ENCODE measurements around the gene GSDME.

Gene GSDME

DNA sequence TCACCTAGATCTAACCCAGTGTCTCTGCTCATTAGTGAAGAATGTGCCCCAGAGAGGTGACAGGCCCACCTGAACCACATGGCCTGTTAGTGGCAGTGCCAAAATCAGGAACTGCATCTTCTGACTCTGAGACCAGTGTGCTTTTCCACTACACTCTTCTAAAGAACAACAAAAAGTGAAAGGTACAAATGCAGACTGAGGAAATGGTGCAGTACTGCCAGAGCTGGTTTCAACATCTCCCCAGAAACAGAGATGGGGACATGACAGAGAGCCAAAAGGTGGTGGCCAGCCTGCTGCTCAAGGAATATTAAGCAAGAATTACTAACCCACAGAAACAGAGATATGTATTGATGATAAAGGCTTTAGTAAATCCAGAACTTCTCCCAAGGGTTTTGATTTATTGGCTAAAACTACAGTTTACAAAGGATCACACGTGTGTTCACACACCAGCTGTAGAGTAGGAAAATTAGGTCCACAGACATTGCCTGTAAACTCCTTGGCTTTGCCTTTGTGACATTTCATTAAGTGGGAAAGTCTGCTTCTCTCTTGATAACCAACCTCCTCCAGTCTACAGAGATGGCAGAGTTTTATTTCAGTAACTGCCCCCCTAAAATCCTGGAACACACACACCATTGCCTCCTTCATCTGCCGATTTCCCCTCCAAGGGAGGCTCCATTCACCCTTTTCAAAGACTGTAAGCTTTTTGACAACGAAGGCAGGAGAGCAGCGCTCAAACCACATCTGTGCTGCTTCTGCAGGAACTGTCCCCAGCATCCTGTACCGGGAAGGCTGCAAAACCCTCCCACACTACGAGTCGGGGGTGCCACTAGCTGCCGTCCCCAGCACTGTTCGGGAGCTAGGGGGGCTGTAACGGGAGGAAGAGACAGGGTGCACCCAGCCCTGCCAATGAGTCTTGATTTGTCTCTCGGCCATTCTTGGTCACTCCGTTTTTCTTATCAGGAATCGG, 29.8 kb downstream of the GSDME start:
- TF ChIP-seq RAD21 (IDR thresholded peaks at IDR 0.05; ENCODE audit: low read depth) (no peak), TEAD4 (IDR thresholded peaks at IDR 0.05) (no peak), EP300 (IDR thresholded peaks at IDR 0.05; ENCODE audit: borderline replicate concordance) (no peak), FOXM1 (IDR thresholded peaks at IDR 0.05; ENCODE audit: borderline replicate concordance, low read depth) (no peak), EGR1 (IDR thresholded peaks at IDR 0.05) (no peak), ZBTB7A (IDR thresholded peaks at IDR 0.05; ENCODE audit: low read depth) (no peak), TCF12 (IDR thresholded peaks at IDR 0.05; ENCODE audit: low read depth) (no peak), CREB1 (IDR thresholded peaks at IDR 0.05; ENCODE audit: low read depth) (no peak), YY1 (IDR thresholded peaks at IDR 0.05; ENCODE audit: low read depth) (no peak), TAF1 (IDR thresholded peaks at IDR 0.05; ENCODE audit: low read depth) (no peak), CEBPB (IDR thresholded peaks at IDR 0.05) (no peak), NFIC (IDR thresholded peaks at IDR 0.05) (no peak)
- TF ChIP-seq, protein P1, sequence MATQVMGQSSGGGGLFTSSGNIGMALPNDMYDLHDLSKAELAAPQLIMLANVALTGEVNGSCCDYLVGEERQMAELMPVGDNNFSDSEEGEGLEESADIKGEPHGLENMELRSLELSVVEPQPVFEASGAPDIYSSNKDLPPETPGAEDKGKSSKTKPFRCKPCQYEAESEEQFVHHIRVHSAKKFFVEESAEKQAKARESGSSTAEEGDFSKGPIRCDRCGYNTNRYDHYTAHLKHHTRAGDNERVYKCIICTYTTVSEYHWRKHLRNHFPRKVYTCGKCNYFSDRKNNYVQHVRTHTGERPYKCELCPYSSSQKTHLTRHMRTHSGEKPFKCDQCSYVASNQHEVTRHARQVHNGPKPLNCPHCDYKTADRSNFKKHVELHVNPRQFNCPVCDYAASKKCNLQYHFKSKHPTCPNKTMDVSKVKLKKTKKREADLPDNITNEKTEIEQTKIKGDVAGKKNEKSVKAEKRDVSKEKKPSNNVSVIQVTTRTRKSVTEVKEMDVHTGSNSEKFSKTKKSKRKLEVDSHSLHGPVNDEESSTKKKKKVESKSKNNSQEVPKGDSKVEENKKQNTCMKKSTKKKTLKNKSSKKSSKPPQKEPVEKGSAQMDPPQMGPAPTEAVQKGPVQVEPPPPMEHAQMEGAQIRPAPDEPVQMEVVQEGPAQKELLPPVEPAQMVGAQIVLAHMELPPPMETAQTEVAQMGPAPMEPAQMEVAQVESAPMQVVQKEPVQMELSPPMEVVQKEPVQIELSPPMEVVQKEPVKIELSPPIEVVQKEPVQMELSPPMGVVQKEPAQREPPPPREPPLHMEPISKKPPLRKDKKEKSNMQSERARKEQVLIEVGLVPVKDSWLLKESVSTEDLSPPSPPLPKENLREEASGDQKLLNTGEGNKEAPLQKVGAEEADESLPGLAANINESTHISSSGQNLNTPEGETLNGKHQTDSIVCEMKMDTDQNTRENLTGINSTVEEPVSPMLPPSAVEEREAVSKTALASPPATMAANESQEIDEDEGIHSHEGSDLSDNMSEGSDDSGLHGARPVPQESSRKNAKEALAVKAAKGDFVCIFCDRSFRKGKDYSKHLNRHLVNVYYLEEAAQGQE (IDR thresholded peaks at IDR 0.05; ENCODE audit: low read depth), result no peak
- TF ChIP-seq, protein P2, sequence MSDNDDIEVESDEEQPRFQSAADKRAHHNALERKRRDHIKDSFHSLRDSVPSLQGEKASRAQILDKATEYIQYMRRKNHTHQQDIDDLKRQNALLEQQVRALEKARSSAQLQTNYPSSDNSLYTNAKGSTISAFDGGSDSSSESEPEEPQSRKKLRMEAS (IDR thresholded peaks at IDR 0.05), result no peak
- TF ChIP-seq, protein P3, sequence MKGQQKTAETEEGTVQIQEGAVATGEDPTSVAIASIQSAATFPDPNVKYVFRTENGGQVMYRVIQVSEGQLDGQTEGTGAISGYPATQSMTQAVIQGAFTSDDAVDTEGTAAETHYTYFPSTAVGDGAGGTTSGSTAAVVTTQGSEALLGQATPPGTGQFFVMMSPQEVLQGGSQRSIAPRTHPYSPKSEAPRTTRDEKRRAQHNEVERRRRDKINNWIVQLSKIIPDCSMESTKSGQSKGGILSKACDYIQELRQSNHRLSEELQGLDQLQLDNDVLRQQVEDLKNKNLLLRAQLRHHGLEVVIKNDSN (IDR thresholded peaks at IDR 0.05), result no peak

DNA sequence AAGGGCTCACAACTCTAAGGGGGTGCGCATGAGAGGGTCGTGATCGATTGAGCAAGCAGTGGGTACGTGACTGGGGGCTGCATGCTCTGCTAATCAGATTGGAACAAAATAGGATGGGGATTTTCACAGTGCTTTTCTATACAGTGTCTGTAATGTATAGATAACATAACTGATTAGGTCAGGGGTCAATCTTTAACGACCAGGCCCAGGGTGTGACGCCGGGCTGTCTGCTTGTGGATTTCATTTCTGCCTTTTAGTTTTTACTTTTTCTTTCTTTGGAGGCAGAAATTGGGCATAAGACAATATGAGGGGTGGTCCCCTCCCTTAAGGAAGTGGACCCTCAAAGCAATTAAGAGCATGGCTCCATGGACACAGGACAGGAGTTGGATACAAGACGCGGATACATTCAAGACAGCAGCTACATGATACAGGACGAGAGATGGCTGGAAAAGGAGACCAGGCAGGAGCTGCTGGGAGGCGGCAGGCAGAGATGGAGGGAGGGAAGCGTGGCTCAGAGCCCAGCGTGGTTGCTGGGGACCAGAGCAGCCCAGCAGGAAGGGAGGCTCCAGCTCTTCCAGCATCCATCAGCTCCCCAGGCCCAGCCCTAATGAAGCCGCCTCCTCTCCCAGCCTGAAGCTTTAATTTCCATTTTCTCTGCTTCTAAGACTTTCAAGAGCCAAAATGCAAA, 31.6 kb downstream of the GSDME start:
- TF ChIP-seq, protein P3 (IDR thresholded peaks at IDR 0.05), result no peak
- no peak for TF ChIP-seq EP300 (IDR thresholded peaks at IDR 0.05; ENCODE audit: borderline replicate concordance)
- no peak for TF ChIP-seq TCF12 (IDR thresholded peaks at IDR 0.05; ENCODE audit: low read depth)
- no peak for TF ChIP-seq NFIC (IDR thresholded peaks at IDR 0.05)
- no peak for TF ChIP-seq TEAD4 (IDR thresholded peaks at IDR 0.05)
- TF ChIP-seq YY1 (IDR thresholded peaks at IDR 0.05; ENCODE audit: low read depth), result no peak
- no peak for TF ChIP-seq ZBTB7A (IDR thresholded peaks at IDR 0.05; ENCODE audit: low read depth)
- no peak for TF ChIP-seq FOXM1 (IDR thresholded peaks at IDR 0.05; ENCODE audit: borderline replicate concordance, low read depth)
- TF ChIP-seq EGR1 (IDR thresholded peaks at IDR 0.05), result no peak
- TF ChIP-seq CEBPB (IDR thresholded peaks at IDR 0.05), result no peak
- TF ChIP-seq, protein P2 (IDR thresholded peaks at IDR 0.05), result no peak

DNA sequence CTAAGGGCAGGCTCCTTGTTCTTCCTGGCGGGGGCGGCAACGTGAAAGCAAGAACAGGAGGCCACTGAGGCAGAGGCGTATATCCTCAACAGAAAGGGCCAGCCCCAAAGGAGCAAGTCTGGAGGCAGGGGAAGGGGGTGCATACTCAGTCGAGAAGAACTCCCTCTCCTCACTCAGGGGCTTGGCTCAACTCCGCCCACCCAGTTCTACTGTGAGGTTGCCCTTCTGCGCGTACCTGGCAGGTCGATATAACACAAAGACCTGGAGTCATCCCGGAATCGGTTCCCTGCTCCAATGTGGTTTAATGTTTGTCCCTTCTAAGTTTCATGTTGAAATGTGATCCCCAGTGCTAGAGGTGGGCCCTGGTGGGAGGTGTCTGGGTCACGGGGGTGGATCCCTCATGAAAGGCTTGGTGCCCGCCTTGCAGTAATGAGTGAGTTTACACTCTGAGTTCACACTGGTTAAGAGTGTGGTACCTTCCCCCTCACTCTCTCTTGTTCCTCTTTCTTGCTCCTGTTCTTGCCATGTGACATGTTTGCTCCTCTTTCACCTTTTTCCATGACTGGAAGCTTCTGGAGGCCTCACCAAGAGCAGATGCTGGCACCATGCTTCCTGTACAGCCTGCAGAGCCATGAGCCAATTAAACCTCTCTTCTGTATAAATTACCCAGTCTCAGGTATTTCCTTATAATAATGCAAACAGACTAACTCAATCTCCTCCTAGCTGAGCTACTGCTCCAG, 32.6 kb downstream of the GSDME start:
- TF ChIP-seq TEAD4 (IDR thresholded peaks at IDR 0.05) (no peak), EGR1 (IDR thresholded peaks at IDR 0.05) (no peak), YY1 (IDR thresholded peaks at IDR 0.05; ENCODE audit: low read depth) (no peak), TAF1 (IDR thresholded peaks at IDR 0.05; ENCODE audit: low read depth) (no peak)

DNA sequence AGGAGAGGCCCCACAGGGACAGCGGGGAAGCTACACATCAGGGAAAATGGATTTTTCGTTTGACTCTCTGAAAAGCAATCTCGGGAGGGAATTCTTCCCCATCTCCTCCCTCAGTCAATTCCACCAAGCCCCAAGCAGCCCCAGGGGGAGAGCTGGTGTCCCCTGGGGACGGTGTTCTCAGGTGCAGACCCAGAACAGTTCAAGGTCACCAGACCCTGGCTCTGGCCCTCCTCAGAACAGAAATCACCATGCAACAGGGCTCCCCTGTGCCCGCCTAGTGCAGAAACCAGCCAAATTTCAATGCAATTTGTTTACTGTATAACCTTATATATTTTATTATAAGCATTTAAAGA, 34.1 kb downstream of the GSDME start:
- TF ChIP-seq, protein P2 (IDR thresholded peaks at IDR 0.05), result no peak
- TF ChIP-seq RAD21 (IDR thresholded peaks at IDR 0.05; ENCODE audit: low read depth), result no peak
- TF ChIP-seq, protein P1 (IDR thresholded peaks at IDR 0.05; ENCODE audit: low read depth), result no peak
- TF ChIP-seq, protein P3 (IDR thresholded peaks at IDR 0.05), result no peak
- TF ChIP-seq NFIC (IDR thresholded peaks at IDR 0.05), result no peak

Measured in Ishikawa (cell line).